Erythroblast (primary cell): Measurements from ENCODE around the gene UQCC5.

ENCODE experiments used
- GATA1 ChIP-seq: IDR thresholded peaks from 2 replicates; pipeline ENCODE4 v1.6.1; 2011; ENCODE audit warnings: low read depth, mild to moderate bottlenecking, control low read depth, low read length, moderate library complexity
- POLR2A ChIP-seq: IDR thresholded peaks from 2 replicates; pipeline ENCODE4 v1.6.1; 2011; ENCODE audit warnings: mild to moderate bottlenecking, low read length

DNA sequence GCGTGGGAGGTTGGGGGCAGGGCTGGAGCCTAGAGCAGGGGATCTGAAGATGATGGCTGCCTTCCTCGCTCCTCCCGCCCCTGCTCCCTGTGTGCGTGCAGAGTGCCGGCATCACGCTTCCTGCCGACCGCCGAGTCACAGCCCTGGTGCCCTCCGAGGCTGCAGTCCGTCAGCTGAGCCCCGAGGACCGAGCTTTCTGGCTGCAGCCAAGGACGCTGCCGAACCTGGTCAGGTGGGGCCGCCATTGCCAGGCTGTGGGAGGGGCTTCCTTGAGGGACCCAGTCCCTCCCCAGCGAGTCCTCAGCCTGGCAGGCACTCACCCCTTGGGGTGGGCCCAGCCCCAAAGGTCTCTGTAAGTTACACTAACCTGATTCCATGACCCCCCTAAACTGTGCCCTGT lies 23.7 kb upstream of the UQCC5 start:
- TF ChIP-seq POLR2A: no peak
- no peak for TF ChIP-seq GATA1
